Fibroblast of pulmonary artery (primary cell): Measurements from ENCODE around the gene VOPP1.

Experiments
- DNase-seq: peaks from one replicate; pipeline ENCODE4 v3.0.0-alpha.2; 2010; ENCODE audit warnings: low read depth
- H3K4me3 ChIP-seq: replicated peaks from 2 replicates; pipeline ENCODE4 v1.5.1; 2011; ENCODE audit warnings: low read depth, mild to moderate bottlenecking, control low read depth, low read length, moderate library complexity
- CTCF ChIP-seq: IDR thresholded peaks from 2 replicates; pipeline ENCODE4 v1.5.1; 2011; ENCODE audit warnings: mild to moderate bottlenecking, control low read depth, low read length, inconsistent platforms; ENCODE audit errors: missing control alignments

The VOPP1 gene

GRCh38 chr7:55490099-55490498, 82.2 kb downstream of the VOPP1 start:
- no peak overlapping the region for H3K4me3 ChIP-seq
- TF ChIP-seq CTCF = no peak
- DNase-seq = no peak

- no peak for TF ChIP-seq CTCF
- DNase-seq = no peak
- no peak overlapping the region for H3K4me3 ChIP-seq
Observed at GRCh38 chr7:55489552-55489951, 82.8 kb downstream of the VOPP1 start.

- DNase-seq = no peak
- no peak for TF ChIP-seq CTCF
- no peak overlapping the region for H3K4me3 ChIP-seq
Observed at GRCh38 chr7:55488804-55489340, 83.4 kb downstream of the VOPP1 start.

GRCh38 chr7:55488216-55488615, 84.1 kb downstream of the VOPP1 start:
- TF ChIP-seq CTCF = no peak
- no peak for DNase-seq
- H3K4me3 ChIP-seq = no peak overlapping the region

- H3K4me3 ChIP-seq = no peak overlapping the region
- no peak for DNase-seq
- TF ChIP-seq CTCF = no peak
Observed at GRCh38 chr7:55486991-55487390, 85.3 kb downstream of the VOPP1 start.

GRCh38 chr7:55486192-55486590, 86.1 kb downstream of the VOPP1 start:
- H3K4me3 ChIP-seq = no peak overlapping the region
- no peak for TF ChIP-seq CTCF
- no peak for DNase-seq

- H3K4me3 ChIP-seq = no peak overlapping the region
- TF ChIP-seq CTCF = no peak
- no peak for DNase-seq
Observed at GRCh38 chr7:55485501-55486191, 86.7 kb downstream of the VOPP1 start.
